LNCaP clone FGC (cell line): ENCODE results near the gene SLC45A2.

Experiments used
- DNase-seq: peaks from one replicate; pipeline ENCODE4 v3.0.0-alpha.2; 2011; ENCODE audit warnings: low read depth
- H3K4me3 ChIP-seq: 2 replicates; pipeline ENCODE4 v1.5.1; 2011; ENCODE audit warnings: mild to moderate bottlenecking, low read depth, low read length, control low read depth
- TF ChIP-seq, protein P1 (sequence below): IDR thresholded peaks from 2 replicates; pipeline ENCODE4 v1.5.1; 2012; ENCODE audit warnings: mild to moderate bottlenecking; ENCODE audit not compliant: control insufficient read depth, insufficient read depth; ENCODE audit errors: extremely low read depth

Gene SLC45A2

DNA sequence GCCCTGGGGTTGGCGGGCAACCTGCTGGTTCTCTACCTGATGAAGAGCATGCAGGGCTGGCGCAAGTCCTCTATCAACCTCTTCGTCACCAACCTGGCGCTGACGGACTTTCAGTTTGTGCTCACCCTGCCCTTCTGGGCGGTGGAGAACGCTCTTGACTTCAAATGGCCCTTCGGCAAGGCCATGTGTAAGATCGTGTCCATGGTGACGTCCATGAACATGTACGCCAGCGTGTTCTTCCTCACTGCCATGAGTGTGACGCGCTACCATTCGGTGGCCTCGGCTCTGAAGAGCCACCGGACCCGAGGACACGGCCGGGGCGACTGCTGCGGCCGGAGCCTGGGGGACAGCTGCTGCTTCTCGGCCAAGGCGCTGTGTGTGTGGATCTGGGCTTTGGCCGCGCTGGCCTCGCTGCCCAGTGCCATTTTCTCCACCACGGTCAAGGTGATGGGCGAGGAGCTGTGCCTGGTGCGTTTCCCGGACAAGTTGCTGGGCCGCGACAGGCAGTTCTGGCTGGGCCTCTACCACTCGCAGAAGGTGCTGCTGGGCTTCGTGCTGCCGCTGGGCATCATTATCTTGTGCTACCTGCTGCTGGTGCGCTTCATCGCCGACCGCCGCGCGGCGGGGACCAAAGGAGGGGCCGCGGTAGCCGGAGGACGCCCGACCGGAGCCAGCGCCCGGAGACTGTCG is 47.3 kb downstream of the SLC45A2 start:
- no peak overlapping the region for H3K4me3 ChIP-seq
- no peak for DNase-seq
- TF ChIP-seq, protein P1, sequence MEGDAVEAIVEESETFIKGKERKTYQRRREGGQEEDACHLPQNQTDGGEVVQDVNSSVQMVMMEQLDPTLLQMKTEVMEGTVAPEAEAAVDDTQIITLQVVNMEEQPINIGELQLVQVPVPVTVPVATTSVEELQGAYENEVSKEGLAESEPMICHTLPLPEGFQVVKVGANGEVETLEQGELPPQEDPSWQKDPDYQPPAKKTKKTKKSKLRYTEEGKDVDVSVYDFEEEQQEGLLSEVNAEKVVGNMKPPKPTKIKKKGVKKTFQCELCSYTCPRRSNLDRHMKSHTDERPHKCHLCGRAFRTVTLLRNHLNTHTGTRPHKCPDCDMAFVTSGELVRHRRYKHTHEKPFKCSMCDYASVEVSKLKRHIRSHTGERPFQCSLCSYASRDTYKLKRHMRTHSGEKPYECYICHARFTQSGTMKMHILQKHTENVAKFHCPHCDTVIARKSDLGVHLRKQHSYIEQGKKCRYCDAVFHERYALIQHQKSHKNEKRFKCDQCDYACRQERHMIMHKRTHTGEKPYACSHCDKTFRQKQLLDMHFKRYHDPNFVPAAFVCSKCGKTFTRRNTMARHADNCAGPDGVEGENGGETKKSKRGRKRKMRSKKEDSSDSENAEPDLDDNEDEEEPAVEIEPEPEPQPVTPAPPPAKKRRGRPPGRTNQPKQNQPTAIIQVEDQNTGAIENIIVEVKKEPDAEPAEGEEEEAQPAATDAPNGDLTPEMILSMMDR = no peak

GRCh38 chr5:33936381-33937016 is 48.0 kb downstream of the SLC45A2 start, which contains the start of gene RXFP3:
Gene RXFP3 (plus strand): TSS chr5:33936386. CDS start chr5:33936741, 355 bp downstream.
- DNase-seq = no peak
- H3K4me3 ChIP-seq = peak within 1 kb of the TSS; percentile 42
- TF ChIP-seq, protein P1 = no peak

DNA sequence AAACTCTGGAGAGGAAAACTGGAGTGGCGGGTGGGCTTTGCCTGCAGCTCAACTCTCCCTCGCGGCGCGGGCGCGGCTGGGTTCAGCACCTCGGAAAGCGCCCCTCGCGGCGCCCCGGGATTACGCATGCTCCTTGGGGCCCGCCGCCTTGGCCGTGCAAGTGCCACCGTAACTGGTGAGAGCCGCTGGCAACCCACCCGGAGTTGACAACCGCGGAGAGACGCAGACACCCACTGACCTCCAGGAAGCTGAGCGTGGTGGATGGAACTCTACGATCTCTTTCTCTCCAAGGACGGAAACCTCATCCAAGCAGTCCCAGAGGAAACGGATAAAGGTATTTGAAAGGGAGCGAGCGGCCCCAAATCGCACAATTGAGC is 48.5 kb downstream of the SLC45A2 start:
- DNase-seq = peak; percentile 19
- TF ChIP-seq, protein P1 = no peak
- H3K4me3 ChIP-seq = peak overlapping the region; percentile 42

GRCh38 chr5:33934176-33934575 is 50.3 kb downstream of the SLC45A2 start:
- no peak overlapping the region for H3K4me3 ChIP-seq
- no peak for DNase-seq
- TF ChIP-seq, protein P1 = no peak

DNA sequence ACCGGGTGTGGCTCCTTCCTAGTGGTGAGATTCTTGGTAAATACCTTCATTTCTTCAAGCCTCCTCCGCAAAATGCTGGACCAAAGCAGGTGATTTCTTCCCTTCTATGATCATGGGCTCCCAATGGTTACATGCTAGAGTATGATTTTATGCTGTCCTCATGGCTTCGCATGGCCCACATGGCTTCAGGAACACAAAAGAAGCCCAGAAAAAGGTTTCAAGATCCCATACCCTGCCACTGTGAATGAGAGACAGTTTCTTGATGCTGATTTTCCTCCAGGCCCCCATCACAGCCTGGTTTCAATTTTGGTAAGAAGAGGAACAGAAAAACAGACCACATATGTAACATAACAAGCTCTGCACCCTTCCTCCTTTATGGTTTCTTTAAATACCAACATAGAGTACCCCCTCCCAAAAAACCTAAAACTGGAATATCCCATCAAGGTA is 50.7 kb downstream of the SLC45A2 start:
- H3K4me3 ChIP-seq = no peak overlapping the region
- no peak for DNase-seq
- TF ChIP-seq, protein P1 = no peak

- no peak overlapping the region for H3K4me3 ChIP-seq
- TF ChIP-seq, protein P1 = no peak
- no peak for DNase-seq
These were observed 53.4 kb downstream of the SLC45A2 start for GRCh38 chr5:33931136-33931535.
